ENCODE results near the gene CAPN12.

DNA sequence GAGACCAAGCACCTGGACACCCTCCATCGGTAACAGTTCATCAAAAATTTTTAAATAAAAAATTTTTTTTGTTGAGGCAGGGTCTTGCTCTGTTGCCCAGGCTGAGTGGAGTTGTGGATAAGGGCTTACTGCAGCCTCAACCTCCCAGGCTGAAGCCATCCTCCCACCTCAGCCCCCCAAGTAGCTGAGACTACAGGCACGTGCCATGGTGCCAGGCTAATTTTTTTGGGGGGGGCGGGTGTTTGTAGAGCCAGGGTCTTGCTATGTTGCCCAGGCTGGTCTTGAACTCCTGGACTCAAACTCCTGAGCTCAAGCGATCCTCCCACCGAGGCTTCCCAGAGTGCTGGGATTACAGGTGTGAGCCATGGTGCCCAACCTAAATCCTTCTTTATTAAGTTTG, 49.4 kb upstream of the CAPN12 start:
- TF ChIP-seq, protein P1, sequence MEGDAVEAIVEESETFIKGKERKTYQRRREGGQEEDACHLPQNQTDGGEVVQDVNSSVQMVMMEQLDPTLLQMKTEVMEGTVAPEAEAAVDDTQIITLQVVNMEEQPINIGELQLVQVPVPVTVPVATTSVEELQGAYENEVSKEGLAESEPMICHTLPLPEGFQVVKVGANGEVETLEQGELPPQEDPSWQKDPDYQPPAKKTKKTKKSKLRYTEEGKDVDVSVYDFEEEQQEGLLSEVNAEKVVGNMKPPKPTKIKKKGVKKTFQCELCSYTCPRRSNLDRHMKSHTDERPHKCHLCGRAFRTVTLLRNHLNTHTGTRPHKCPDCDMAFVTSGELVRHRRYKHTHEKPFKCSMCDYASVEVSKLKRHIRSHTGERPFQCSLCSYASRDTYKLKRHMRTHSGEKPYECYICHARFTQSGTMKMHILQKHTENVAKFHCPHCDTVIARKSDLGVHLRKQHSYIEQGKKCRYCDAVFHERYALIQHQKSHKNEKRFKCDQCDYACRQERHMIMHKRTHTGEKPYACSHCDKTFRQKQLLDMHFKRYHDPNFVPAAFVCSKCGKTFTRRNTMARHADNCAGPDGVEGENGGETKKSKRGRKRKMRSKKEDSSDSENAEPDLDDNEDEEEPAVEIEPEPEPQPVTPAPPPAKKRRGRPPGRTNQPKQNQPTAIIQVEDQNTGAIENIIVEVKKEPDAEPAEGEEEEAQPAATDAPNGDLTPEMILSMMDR (conservative IDR thresholded peaks at IDR 0.05; ENCODE audit: low read depth, low read length) = no peak
- no peak for TF ChIP-seq EZH2 (IDR thresholded peaks at IDR 0.05; ENCODE audit: borderline replicate concordance, low read depth, low read length, poor library complexity, severe bottlenecking)
